HepG2 (cell line): ENCODE measurements around the gene TJP2. TPM values are rescaled to one million over a fixed set of nuclear protein-coding genes. Genes with fewer than 3 reads are reported as not detected.
A peak's percentile ranks its signal among the peaks of the same experiment; 100 is the strongest.

Experiments
- AKNA ChIP-seq: sonication (generic); formaldehyde crosslinking; IDR thresholded peaks from 2 replicates; pipeline ENCODE4 v1.4.0; 2020; ENCODE audit warnings: missing genetic modification reagents, borderline replicate concordance
- HNRNPL ChIP-seq: fragments of 200-400 bp; formaldehyde crosslinking; IDR thresholded peaks from 2 replicates; pipeline ENCODE4 v1.6.1; 2017; ENCODE audit warnings: mild to moderate bottlenecking, low read depth, low read length
- ZBTB40 ChIP-seq, 2 experiments: fragments of 450-650 bp in 1 of 2; sonication (generic) in 1 of 2; formaldehyde crosslinking in 1 of 2; IDR thresholded peaks; 2 replicates each; pipeline versions ENCODE4 v1.6.1 to v1.8.0; 2016 to 2022; ENCODE audit warnings: antibody characterized with exemption in 1 of 2, mild to moderate bottlenecking in 1 of 2, missing genetic modification reagents in 1 of 2
- ZNF331 ChIP-seq: sonication (generic); formaldehyde crosslinking; IDR thresholded peaks from 2 replicates; pipeline ENCODE4 v1.4.0; 2020; ENCODE audit warnings: missing genetic modification reagents
- polyA plus RNA-seq, 8 experiments: library from polyadenylated mRNA; depleted of rRNA in 3 of 8; stranded (reverse) in 7 of 8; unstranded in 1 of 8; fragments of >200 nt; fragmentation: Illumina TruSeq in 4 of 8; extraction: Trizol in 4 of 8; gene quantifications; 2 replicates each; pipeline versions ENCODE4 v1.2.1 to v1.2.3, GENCODE V29; 2011 to 2016; ENCODE audit warnings: low read depth in 4 of 8, missing spikeins in 1 of 8, mixed read lengths in 1 of 8; ENCODE audit not compliant: insufficient read depth in 1 of 8
- total RNA-seq, 5 experiments: library from RNA; depleted of rRNA; stranded (reverse); fragments of >200 nt; fragmentation: Illumina TruSeq; extraction: Trizol; gene quantifications; 2 replicates each; pipeline ENCODE4 v1.2.3, GENCODE V29; 2016; ENCODE audit warnings: low read depth in 1 of 5
- TF ChIP-seq, protein P1 (sequence below), 2 experiments: sonication (generic) in 1 of 2; formaldehyde crosslinking in 1 of 2; IDR thresholded peaks; 2 replicates each; pipeline versions ENCODE4 v1.4.0 to v1.6.1; 2016 to 2020; ENCODE audit warnings: borderline replicate concordance in 1 of 2, low read depth in 1 of 2, mild to moderate bottlenecking in 1 of 2, missing genetic modification reagents in 1 of 2

The TJP2 gene
- total and polyA plus RNA-seq, 2 of the 13 experiments (the other 11 are each of a cell fraction or from before 2014, with no cell fraction given) = 109 to 110 TPM

DNA sequence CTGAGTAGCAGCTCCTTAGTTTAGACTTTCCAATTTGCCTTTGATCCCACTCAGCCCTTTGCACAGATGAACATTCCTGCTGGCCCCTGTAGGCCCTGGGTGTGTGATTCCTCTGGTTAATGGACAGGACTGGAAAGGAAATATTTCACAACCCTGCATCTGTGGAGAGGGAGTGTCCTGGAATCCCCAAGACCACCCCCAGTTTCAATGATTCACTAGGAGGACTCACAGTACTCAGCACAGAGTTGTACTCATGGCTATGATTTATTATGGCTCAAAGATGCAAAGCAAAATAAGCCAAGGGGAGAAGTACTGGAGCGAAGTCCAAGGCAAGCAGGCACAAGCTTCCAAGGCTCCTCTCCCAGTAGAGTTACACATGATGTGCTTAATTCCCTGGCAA is 42.4 kb upstream of the TJP2 start (continued):
- TF ChIP-seq, protein P1, sequence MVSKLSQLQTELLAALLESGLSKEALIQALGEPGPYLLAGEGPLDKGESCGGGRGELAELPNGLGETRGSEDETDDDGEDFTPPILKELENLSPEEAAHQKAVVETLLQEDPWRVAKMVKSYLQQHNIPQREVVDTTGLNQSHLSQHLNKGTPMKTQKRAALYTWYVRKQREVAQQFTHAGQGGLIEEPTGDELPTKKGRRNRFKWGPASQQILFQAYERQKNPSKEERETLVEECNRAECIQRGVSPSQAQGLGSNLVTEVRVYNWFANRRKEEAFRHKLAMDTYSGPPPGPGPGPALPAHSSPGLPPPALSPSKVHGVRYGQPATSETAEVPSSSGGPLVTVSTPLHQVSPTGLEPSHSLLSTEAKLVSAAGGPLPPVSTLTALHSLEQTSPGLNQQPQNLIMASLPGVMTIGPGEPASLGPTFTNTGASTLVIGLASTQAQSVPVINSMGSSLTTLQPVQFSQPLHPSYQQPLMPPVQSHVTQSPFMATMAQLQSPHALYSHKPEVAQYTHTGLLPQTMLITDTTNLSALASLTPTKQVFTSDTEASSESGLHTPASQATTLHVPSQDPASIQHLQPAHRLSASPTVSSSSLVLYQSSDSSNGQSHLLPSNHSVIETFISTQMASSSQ (IDR thresholded peaks at IDR 0.05; ENCODE audit: low read depth) = 0 out of 2 replicates have a peak, but pooled peaks have one; percentile 17
- TF ChIP-seq, protein P1 (CRISPR knock-in tag; IDR thresholded peaks at IDR 0.05; ENCODE audit: borderline replicate concordance) = no peak
- peak; percentile 77 for TF ChIP-seq ZNF331 (CRISPR knock-in tag)
- TF ChIP-seq AKNA (CRISPR knock-in tag) = no peak
- no peak for TF ChIP-seq HNRNPL
- TF ChIP-seq ZBTB40 (IDR thresholded peaks at IDR 0.05) = no peak
- TF ChIP-seq ZBTB40 (CRISPR knock-in tag; IDR thresholded peaks at IDR 0.05) = no peak
